K562 (cell line): ENCODE results near the gene IFT122. TPM values are rescaled to one million over a fixed set of nuclear protein-coding genes. Genes with fewer than 3 reads are reported as not detected.

ENCODE experiments used
- CHD4 ChIP-seq: fragments of 200-600 bp; sonication (generic); IDR thresholded peaks from 3 replicates; pipeline ENCODE4 v1.6.1; 2012; ENCODE audit warnings: low read depth, mild to moderate bottlenecking, mixed read lengths, low read length, inconsistent platforms; ENCODE audit not compliant: insufficient read depth, insufficient replicate concordance, poor library complexity, severe bottlenecking
- CXXC5 ChIP-seq: fragments of 250-450 bp; sonication (Bioruptor Pico); IDR thresholded peaks from 2 replicates; pipeline ENCODE4 v1.8.0; 2022; ENCODE audit warnings: inconsistent platforms, mild to moderate bottlenecking, moderate library complexity
- ELF4 ChIP-seq: fragments of 450-650 bp; formaldehyde crosslinking; IDR thresholded peaks from 2 replicates; pipeline ENCODE4 v1.4.0; 2022; ENCODE audit warnings: missing genetic modification characterization
- HLTF ChIP-seq: fragments of 450-650 bp; IDR thresholded peaks from 2 replicates; pipeline ENCODE4 v1.6.1; 2016
- KLF16 ChIP-seq: IDR thresholded peaks from 2 replicates; pipeline ENCODE4 v1.6.1; 2016; ENCODE audit warnings: antibody characterized with exemption
- MTA3 ChIP-seq: fragments of 450-650 bp; formaldehyde crosslinking; IDR thresholded peaks from 2 replicates; pipeline ENCODE4 v1.6.1; 2017; ENCODE audit warnings: mild to moderate bottlenecking, borderline replicate concordance
- PHB ChIP-seq: fragments of 250-450 bp; sonication (Bioruptor Pico); IDR thresholded peaks from 2 replicates; pipeline ENCODE4 v1.5.0; 2021
- POLR2G ChIP-seq: fragments of 200-400 bp; formaldehyde crosslinking; IDR thresholded peaks from 2 replicates; pipeline ENCODE4 v1.6.1; 2017; ENCODE audit warnings: low read depth, mild to moderate bottlenecking, antibody characterized with exemption, low read length, moderate library complexity
- RBM39 ChIP-seq: fragments of 200-400 bp; formaldehyde crosslinking; optimal IDR thresholded peaks from 2 replicates; pipeline ENCODE3; 2018; ENCODE audit warnings: low read depth, low read length
- SMARCE1 ChIP-seq: fragments of 450-650 bp; IDR thresholded peaks from 2 replicates; pipeline ENCODE4 v1.7.1; 2016; ENCODE audit warnings: mild to moderate bottlenecking
- SUPT5H ChIP-seq: fragments of 450-650 bp; IDR thresholded peaks from 2 replicates; pipeline ENCODE4 v1.6.1; 2016
- TAF9B ChIP-seq: fragments of 450-650 bp; IDR thresholded peaks from 2 replicates; pipeline ENCODE4 v1.6.1; 2018; ENCODE audit warnings: mild to moderate bottlenecking; ENCODE audit not compliant: partially characterized antibody
- TBL1XR1 ChIP-seq, 2 experiments: IDR thresholded peaks; 2 replicates each; pipeline ENCODE4 v1.6.1; 2012; ENCODE audit warnings: improper control_type of control experiment in 2 of 2, low read length in 2 of 2, mild to moderate bottlenecking in 1 of 2
- ZC3H8 ChIP-seq: fragments of 450-650 bp; IDR thresholded peaks from 2 replicates; pipeline ENCODE4 v1.6.1; 2017
- ZNF165 ChIP-seq: fragments of 250-450 bp; sonication (Bioruptor Pico); IDR thresholded peaks from 2 replicates; pipeline ENCODE4 v1.4.0; 2020; ENCODE audit warnings: borderline replicate concordance
- ZNF232 ChIP-seq: sonication (generic); formaldehyde crosslinking; IDR thresholded peaks from 2 replicates; pipeline ENCODE4 v1.8.0; 2022; ENCODE audit warnings: mild to moderate bottlenecking, missing genetic modification reagents
- ZNF311 ChIP-seq: fragments of 250-450 bp; sonication (Bioruptor Pico); IDR thresholded peaks from 2 replicates; pipeline ENCODE4 v1.4.0; 2020; ENCODE audit warnings: mild to moderate bottlenecking, moderate library complexity
- ZNF316 ChIP-seq: fragments of 450-650 bp; IDR thresholded peaks from 2 replicates; pipeline ENCODE4 v1.6.1; 2016
- ZNF445 ChIP-seq: fragments of 250-450 bp; sonication (Bioruptor Pico); IDR thresholded peaks from 2 replicates; pipeline ENCODE4 v1.4.0; 2020; ENCODE audit warnings: low read depth, mild to moderate bottlenecking, moderate library complexity
- ZNF766 ChIP-seq: fragments of 200-800 bp; sonication (Bioruptor generic); conservative IDR thresholded peaks from 2 replicates; pipeline ENCODE4 v1.6.1; 2016; ENCODE audit warnings: missing genetic modification characterization, missing compliant biosample characterization
- polyA plus RNA-seq, 8 experiments: library from polyadenylated mRNA; depleted of rRNA in 4 of 8; stranded (reverse) in 5 of 8; unstranded in 3 of 8; fragments of >200 nt; fragmentation: Nextera tagmentation in 2 of 8; fragmentation: Illumina TruSeq in 1 of 8; extraction: Ambion mirVana in 2 of 8; extraction: Trizol in 1 of 8; gene quantifications; 2 replicates each; pipeline versions ENCODE4 v1.2.1 to v1.2.3, GENCODE V29; 2011 to 2014; ENCODE audit warnings: inconsistent platforms in 1 of 8, missing spikeins in 1 of 8
- total RNA-seq, 7 experiments: library from RNA; depleted of rRNA in 6 of 7; stranded (reverse); fragments of >200 nt in 6 of 7; fragmentation: Illumina TruSeq in 2 of 7; extraction: Trizol in 2 of 7; gene quantifications; 2 replicates each; pipeline versions ENCODE4 v1.2.1 to v1.2.3, GENCODE V29; 2011 to 2021; ENCODE audit warnings: low replicate concordance in 1 of 7
- TF ChIP-seq, protein P1 (sequence below): IDR thresholded peaks from 2 replicates; pipeline ENCODE4 v1.6.1; 2012; ENCODE audit warnings: low read depth, low read length, improper control_type of control experiment, borderline replicate concordance
- TF ChIP-seq, protein P2 (sequence below), 2 experiments: fragments of 450-650 bp in 1 of 2; IDR thresholded peaks; 2 replicates each; pipeline ENCODE4 v1.6.1; 2011 to 2017; ENCODE audit warnings: low read depth in 2 of 2, antibody characterized with exemption in 1 of 2, borderline replicate concordance in 1 of 2, low read length in 1 of 2, mild to moderate bottlenecking in 1 of 2, mixed read lengths in 1 of 2; ENCODE audit not compliant: control insufficient read depth in 1 of 2
- TF ChIP-seq, protein P3 (sequence below), 2 experiments: fragments of 150-350 bp in 1 of 2; IDR thresholded peaks; 2 replicates each; pipeline ENCODE4 v1.6.1; 2012 to 2016; ENCODE audit warnings: low read depth in 2 of 2, low read length in 2 of 2, mild to moderate bottlenecking in 1 of 2, moderate library complexity in 1 of 2

The IFT122 gene
- total and polyA plus RNA-seq, 9 of the 15 experiments (the other 6 are each of a cell fraction or from before 2014, with no cell fraction given) = 2.4 to 11.5 (median 7.7) TPM

DNA sequence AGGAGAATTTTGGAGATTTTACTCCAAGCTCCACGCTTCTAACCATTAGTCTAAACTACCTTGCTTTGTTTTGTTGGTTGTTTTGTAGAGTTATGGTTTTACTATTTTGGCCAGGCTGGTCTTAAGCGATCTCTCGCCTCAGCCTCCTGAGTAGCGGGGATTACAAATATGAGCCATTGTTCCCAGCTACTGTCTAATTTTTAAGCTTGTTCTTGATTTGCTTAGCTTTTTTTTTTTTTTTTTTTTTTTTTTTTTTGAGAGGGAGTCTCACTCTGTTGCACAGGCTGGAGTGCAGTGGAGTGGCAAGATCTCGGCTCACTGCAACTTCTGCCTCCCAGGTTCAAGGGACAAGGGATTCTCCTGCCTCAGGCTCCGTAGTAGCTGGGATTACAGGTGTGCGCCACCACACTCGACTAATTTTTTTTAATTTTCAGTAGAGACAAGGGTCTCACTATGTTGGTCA, 40.1 kb upstream of the IFT122 start (continued):
- no peak for TF ChIP-seq CHD4
- no peak for TF ChIP-seq ELF4 (CRISPR knock-in tag)
- TF ChIP-seq, protein P1, sequence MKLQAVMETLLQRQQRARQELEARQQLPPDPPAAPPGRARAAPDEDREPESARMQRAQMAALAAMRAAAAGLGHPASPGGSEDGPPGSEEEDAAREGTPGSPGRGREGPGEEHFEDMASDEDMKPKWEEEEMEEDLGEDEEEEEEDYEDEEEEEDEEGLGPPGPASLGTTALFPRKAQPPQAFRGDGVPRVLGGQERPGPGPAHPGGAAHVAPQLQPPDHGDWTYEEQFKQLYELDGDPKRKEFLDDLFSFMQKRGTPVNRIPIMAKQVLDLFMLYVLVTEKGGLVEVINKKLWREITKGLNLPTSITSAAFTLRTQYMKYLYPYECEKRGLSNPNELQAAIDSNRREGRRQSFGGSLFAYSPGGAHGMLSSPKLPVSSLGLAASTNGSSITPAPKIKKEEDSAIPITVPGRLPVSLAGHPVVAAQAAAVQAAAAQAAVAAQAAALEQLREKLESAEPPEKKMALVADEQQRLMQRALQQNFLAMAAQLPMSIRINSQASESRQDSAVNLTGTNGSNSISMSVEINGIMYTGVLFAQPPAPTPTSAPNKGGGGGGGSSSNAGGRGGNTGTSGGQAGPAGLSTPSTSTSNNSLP = no peak
- no peak for TF ChIP-seq POLR2G
- no peak for TF ChIP-seq RBM39
- no peak for TF ChIP-seq MTA3
- peak; percentile 92 for TF ChIP-seq SUPT5H
- no peak for TF ChIP-seq CXXC5 (CRISPR knock-in tag)
- peak; percentile 7 for TF ChIP-seq TAF9B
- peak; percentile 96 for TF ChIP-seq ZC3H8
- peak; percentile 76 for TF ChIP-seq ZNF316
- TF ChIP-seq ZNF311 (CRISPR knock-in tag) = no peak
- no peak for TF ChIP-seq SMARCE1
- TF ChIP-seq, protein P2, sequence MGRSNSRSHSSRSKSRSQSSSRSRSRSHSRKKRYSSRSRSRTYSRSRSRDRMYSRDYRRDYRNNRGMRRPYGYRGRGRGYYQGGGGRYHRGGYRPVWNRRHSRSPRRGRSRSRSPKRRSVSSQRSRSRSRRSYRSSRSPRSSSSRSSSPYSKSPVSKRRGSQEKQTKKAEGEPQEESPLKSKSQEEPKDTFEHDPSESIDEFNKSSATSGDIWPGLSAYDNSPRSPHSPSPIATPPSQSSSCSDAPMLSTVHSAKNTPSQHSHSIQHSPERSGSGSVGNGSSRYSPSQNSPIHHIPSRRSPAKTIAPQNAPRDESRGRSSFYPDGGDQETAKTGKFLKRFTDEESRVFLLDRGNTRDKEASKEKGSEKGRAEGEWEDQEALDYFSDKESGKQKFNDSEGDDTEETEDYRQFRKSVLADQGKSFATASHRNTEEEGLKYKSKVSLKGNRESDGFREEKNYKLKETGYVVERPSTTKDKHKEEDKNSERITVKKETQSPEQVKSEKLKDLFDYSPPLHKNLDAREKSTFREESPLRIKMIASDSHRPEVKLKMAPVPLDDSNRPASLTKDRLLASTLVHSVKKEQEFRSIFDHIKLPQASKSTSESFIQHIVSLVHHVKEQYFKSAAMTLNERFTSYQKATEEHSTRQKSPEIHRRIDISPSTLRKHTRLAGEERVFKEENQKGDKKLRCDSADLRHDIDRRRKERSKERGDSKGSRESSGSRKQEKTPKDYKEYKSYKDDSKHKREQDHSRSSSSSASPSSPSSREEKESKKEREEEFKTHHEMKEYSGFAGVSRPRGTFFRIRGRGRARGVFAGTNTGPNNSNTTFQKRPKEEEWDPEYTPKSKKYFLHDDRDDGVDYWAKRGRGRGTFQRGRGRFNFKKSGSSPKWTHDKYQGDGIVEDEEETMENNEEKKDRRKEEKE (IDR thresholded peaks at IDR 0.05; ENCODE audit: borderline replicate concordance in 1 of 2, control insufficient read depth in 1 of 2, low read depth in 2 of 2, low read length in 1 of 2) = peak in 1 of 2 experiments; percentile 98; a peak in 2 of 4 replicates
- TF ChIP-seq HLTF = no peak
- TF ChIP-seq ZNF766 (CRISPR knock-in tag) = 0 out of 2 replicates have a peak, but pooled peaks have one; percentile 10
- TF ChIP-seq, protein P3, sequence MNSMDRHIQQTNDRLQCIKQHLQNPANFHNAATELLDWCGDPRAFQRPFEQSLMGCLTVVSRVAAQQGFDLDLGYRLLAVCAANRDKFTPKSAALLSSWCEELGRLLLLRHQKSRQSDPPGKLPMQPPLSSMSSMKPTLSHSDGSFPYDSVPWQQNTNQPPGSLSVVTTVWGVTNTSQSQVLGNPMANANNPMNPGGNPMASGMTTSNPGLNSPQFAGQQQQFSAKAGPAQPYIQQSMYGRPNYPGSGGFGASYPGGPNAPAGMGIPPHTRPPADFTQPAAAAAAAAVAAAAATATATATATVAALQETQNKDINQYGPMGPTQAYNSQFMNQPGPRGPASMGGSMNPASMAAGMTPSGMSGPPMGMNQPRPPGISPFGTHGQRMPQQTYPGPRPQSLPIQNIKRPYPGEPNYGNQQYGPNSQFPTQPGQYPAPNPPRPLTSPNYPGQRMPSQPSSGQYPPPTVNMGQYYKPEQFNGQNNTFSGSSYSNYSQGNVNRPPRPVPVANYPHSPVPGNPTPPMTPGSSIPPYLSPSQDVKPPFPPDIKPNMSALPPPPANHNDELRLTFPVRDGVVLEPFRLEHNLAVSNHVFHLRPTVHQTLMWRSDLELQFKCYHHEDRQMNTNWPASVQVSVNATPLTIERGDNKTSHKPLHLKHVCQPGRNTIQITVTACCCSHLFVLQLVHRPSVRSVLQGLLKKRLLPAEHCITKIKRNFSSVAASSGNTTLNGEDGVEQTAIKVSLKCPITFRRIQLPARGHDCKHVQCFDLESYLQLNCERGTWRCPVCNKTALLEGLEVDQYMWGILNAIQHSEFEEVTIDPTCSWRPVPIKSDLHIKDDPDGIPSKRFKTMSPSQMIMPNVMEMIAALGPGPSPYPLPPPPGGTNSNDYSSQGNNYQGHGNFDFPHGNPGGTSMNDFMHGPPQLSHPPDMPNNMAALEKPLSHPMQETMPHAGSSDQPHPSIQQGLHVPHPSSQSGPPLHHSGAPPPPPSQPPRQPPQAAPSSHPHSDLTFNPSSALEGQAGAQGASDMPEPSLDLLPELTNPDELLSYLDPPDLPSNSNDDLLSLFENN (IDR thresholded peaks at IDR 0.05; ENCODE audit: low read depth in 2 of 2, low read length in 2 of 2) = peak in 1 of 2 experiments; percentile 92; a peak in 2 of 4 replicates
- TF ChIP-seq PHB (CRISPR knock-in tag) = no peak
- TF ChIP-seq TBL1XR1 (IDR thresholded peaks at IDR 0.05; ENCODE audit: low read length in 2 of 2) = no peak
- TF ChIP-seq ZNF232 (CRISPR knock-in tag) = no peak
- no peak for TF ChIP-seq KLF16
- no peak for TF ChIP-seq ZNF445 (CRISPR knock-in tag)
- no peak for TF ChIP-seq ZNF165 (CRISPR knock-in tag)
